ENCODE data around the gene PSME3.

The PSME3 gene

DNA sequence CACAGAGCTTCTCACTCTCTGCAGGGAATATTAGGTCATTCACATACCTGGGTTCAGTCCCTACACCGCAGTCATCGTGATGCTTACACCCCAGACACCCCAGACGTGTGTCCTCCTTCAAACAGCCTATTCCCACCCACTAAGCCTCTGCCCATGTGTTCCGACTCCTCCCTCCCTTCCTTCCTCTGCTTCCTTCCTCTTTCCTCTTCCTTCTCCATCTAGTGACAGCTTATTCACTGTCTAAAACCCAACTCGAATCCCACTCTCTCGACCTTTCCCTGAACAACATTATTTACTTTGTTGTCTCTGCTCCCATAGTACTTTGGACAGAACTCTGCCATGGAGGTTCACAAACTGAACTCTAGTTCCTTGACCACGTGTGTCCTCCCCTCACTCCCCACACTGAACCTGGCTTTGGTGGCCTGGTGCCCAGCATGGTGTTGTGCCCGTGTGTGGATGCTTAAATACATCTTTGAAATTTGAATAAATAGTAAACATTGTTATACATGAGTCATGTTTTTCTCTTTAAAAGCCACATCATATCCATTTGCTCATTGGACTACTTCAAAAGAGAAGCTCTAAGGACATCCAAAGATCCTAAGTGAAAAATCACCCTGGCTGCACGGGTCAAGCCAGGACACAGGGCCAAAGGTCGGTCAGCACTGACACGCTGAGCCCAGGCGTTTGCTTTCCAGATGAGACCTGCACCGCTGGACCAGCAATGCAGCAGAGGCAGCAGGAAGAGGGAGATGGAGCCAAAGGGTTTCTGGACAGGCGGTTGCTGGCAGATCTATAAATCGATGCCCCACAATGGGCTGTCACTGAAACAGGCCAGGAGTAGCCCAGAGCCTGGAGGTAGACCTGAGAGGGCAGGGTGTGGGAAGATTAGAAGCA, 53.3 kb downstream of the PSME3 start:
- no peak for DNase-seq (ENCODE audit: low read depth)
- H3K4me3 ChIP-seq (ENCODE audit: low read depth, low read length): no peak overlapping the region
- TF ChIP-seq CTCF (IDR thresholded peaks at IDR 0.05; ENCODE audit: low read depth, low read length): no peak
- no peak for TF ChIP-seq MYC (IDR thresholded peaks at IDR 0.05; ENCODE audit: low read depth, low read length)
- no peak for TF ChIP-seq MAX (IDR thresholded peaks at IDR 0.05; ENCODE audit: low read depth, low read length)
- TF ChIP-seq POLR2A (IDR thresholded peaks at IDR 0.05; ENCODE audit: extremely low read depth, insufficient read length): no peak

GRCh38 chr17:42889809-42890208, 56.6 kb downstream of the PSME3 start:
- H3K4me3 ChIP-seq (ENCODE audit: low read depth, low read length): no peak overlapping the region
- TF ChIP-seq CTCF (IDR thresholded peaks at IDR 0.05; ENCODE audit: low read depth, low read length): no peak
- TF ChIP-seq MYC (IDR thresholded peaks at IDR 0.05; ENCODE audit: low read depth, low read length): no peak
- TF ChIP-seq POLR2A (IDR thresholded peaks at IDR 0.05; ENCODE audit: extremely low read depth, insufficient read length): no peak
- no peak for TF ChIP-seq MAX (IDR thresholded peaks at IDR 0.05; ENCODE audit: low read depth, low read length)
- no peak for DNase-seq (ENCODE audit: low read depth)

DNA sequence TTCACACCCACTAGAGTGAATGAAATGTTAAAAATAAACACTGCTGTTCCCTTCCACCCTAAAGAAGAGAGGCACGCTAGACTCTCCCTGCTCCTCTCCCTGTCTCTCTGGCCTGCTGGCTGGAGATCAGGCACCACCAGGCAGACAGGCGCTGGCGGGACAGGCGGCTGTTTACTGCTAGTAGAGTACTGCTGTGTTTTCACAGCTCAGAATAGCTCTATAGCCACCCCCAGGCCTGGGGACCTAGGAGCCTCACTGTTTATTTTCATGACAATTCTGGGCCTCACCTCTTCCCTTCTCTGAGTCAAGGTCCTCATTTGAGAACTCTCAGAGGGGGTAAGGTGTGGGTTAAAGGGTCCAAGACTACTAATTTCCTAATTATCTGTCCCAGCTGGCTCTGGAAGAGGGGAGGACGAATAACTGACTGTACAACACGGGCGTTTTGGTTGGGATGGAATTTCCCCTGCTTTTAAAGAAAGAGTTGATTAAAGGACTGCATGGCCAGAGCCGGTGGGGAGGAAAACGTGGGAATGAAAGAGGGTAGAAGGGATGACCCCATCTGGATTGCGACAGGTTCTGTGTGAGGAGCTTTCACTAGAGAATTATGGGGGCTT, 58.4 kb downstream of the PSME3 start:
- DNase-seq (ENCODE audit: low read depth): no peak
- no peak overlapping the region for H3K4me3 ChIP-seq (ENCODE audit: low read depth, low read length)
- no peak for TF ChIP-seq POLR2A (IDR thresholded peaks at IDR 0.05; ENCODE audit: extremely low read depth, insufficient read length)
- TF ChIP-seq MAX (IDR thresholded peaks at IDR 0.05; ENCODE audit: low read depth, low read length): no peak
- TF ChIP-seq CTCF (IDR thresholded peaks at IDR 0.05; ENCODE audit: low read depth, low read length): no peak
- TF ChIP-seq MYC (IDR thresholded peaks at IDR 0.05; ENCODE audit: low read depth, low read length): no peak

- no peak for DNase-seq (ENCODE audit: low read depth)
- no peak overlapping the region for H3K4me3 ChIP-seq (ENCODE audit: low read depth, low read length)
- TF ChIP-seq CTCF (IDR thresholded peaks at IDR 0.05; ENCODE audit: low read depth, low read length) (no peak), MYC (IDR thresholded peaks at IDR 0.05; ENCODE audit: low read depth, low read length) (no peak), MAX (IDR thresholded peaks at IDR 0.05; ENCODE audit: low read depth, low read length) (no peak), POLR2A (IDR thresholded peaks at IDR 0.05; ENCODE audit: extremely low read depth, insufficient read length) (no peak)
Measured at GRCh38 chr17:42893359-42893758, 60.2 kb downstream of the PSME3 start.
